ENCODE data around the gene ADARB2. TPM values are rescaled to one million over a fixed set of nuclear protein-coding genes. Genes with fewer than 3 reads are reported as not detected.

The ADARB2 gene
- total RNA-seq, 4 donors from 2014 or later = 0.80 to 4.9 (median 2.3) TPM

DNA sequence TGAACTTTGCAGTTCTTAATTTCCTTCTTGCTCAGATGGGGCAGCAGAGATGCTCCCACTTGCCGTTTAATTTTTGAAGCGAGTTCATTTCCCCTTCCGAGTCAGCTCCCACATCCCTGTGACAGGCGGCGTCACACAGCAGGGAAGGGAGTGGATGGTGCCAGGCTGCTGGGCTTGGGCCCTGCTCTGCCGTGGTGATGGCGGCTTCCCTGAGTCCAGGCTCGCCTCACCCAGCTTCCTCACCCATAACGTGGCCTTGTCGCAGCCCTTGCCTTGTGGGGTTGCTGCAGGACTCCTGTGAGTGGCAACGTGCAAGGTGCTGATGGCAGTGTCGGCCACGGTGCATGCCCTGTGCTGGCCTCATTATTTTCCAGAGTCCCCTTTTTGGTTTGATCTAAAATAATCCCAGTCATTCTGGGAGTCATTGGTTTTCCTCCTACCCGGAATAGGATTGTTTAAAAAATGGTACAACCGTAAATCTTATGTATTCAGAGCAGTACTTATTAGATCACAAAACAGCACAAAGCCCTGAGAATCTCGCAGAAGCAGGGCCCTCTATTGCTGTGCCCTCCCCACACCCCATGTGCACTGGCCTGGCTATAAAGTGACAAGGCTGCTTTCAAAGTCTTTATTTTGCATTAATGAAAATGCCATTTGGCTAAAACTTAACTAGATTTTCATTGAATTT, 421.1 kb downstream of the ADARB2 start:
- H3K27ac ChIP-seq = no peak overlapping the region
- in situ Hi-C loops (cut with MboI; ENCODE audit: low pct_ligation_motif_present in 1 of 4, low pct_unique_long_range_greater_than_20kb in 1 of 4, low sequenced_read_pairs in 3 of 4) (no loop called here), intact Hi-C loops (cut with DNase I; ENCODE audit: low total_unique reads) (no loop called here)
- no peaks in the 10 kb centered on the region for H3K27me3 ChIP-seq
- no peaks in the 10 kb centered on the region for H3K9me3 ChIP-seq
- no peak for DNase-seq
- H3K36me3 ChIP-seq = no peaks in the 10 kb centered on the region
- 79 to 93% methylated on average over 3 to 16 of the region's 16 CpGs for WGBS, 2 donors (ENCODE audit: low coverage in 1 of 2)
- H3K4me1 ChIP-seq = no peaks in the 10 kb centered on the region
- H3K4me3 ChIP-seq = no peak overlapping the region
- TF ChIP-seq POLR2A (IDR thresholded peaks at IDR 0.05) (no peak), EP300 (IDR thresholded peaks at IDR 0.05; ENCODE audit: low read depth) (no peak), POLR2AphosphoS5 (IDR thresholded peaks at IDR 0.05) (no peak)
- TF ChIP-seq, protein P1, sequence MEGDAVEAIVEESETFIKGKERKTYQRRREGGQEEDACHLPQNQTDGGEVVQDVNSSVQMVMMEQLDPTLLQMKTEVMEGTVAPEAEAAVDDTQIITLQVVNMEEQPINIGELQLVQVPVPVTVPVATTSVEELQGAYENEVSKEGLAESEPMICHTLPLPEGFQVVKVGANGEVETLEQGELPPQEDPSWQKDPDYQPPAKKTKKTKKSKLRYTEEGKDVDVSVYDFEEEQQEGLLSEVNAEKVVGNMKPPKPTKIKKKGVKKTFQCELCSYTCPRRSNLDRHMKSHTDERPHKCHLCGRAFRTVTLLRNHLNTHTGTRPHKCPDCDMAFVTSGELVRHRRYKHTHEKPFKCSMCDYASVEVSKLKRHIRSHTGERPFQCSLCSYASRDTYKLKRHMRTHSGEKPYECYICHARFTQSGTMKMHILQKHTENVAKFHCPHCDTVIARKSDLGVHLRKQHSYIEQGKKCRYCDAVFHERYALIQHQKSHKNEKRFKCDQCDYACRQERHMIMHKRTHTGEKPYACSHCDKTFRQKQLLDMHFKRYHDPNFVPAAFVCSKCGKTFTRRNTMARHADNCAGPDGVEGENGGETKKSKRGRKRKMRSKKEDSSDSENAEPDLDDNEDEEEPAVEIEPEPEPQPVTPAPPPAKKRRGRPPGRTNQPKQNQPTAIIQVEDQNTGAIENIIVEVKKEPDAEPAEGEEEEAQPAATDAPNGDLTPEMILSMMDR (IDR thresholded peaks at IDR 0.05) = no peak

DNA sequence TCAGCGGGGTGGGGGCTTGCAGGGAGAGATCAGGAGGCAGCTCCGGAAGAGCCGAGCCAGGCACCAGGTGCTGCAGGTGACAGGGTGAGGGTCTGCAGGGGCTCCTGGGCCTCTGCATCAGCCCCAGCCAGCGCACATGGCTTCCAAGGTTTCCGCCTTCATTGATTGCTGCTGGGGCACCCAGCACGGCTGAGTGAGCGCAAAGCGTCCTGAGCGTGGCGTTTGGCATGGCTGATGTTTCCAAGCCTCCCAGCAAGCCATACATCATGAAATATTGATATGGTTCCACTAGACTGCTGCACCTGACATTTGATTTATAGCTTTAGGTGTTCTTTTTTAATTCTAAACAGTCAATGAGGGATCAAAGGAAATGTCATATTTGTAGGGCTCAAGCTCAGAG, 422.1 kb downstream of the ADARB2 start:
- H3K27ac ChIP-seq = no peak overlapping the region
- in situ Hi-C loops (cut with MboI; ENCODE audit: low pct_ligation_motif_present in 1 of 4, low pct_unique_long_range_greater_than_20kb in 1 of 4, low sequenced_read_pairs in 3 of 4) (no loop called here), intact Hi-C loops (cut with DNase I; ENCODE audit: low total_unique reads) (no loop called here)
- WGBS, 2 donors (ENCODE audit: low coverage in 1 of 2) = 93% methylated on average over 9 of the region's 10 CpGs; no CpG with 5 or more reads in 1 of the 2 donors
- no peaks in the 10 kb centered on the region for H3K27me3 ChIP-seq
- no peaks in the 10 kb centered on the region for H3K4me1 ChIP-seq
- no peaks in the 10 kb centered on the region for H3K9me3 ChIP-seq
- DNase-seq = no peak
- no peak overlapping the region for H3K4me3 ChIP-seq
- H3K36me3 ChIP-seq = no peaks in the 10 kb centered on the region
- TF ChIP-seq POLR2A (IDR thresholded peaks at IDR 0.05) (no peak), EP300 (IDR thresholded peaks at IDR 0.05; ENCODE audit: low read depth) (no peak), POLR2AphosphoS5 (IDR thresholded peaks at IDR 0.05) (no peak)
- TF ChIP-seq, protein P1 (IDR thresholded peaks at IDR 0.05) = no peak

DNA sequence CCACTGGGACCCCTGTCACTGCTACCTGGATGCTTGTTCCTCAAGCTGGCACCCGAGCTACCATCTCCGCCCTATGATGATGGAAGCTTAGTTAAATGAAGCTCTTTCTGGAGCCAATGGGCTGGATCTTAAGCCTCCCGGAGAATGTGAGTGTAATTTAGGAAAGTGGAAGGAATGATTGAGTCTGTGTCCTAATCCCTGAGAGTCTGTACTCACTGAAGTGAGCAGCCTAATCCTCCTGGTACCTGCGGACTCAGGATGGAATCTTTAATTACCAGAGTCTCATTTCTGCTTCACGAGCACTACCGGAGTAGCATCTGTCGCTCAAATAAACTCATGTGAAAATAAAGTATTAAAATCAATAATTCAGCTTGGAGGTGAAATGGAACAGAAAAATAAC, 425.6 kb downstream of the ADARB2 start:
- H3K4me1 ChIP-seq = no peaks in the 10 kb centered on the region
- no peak overlapping the region for H3K4me3 ChIP-seq
- no peak overlapping the region for H3K27ac ChIP-seq
- in situ Hi-C loops (cut with MboI; ENCODE audit: low pct_ligation_motif_present in 1 of 4, low pct_unique_long_range_greater_than_20kb in 1 of 4, low sequenced_read_pairs in 3 of 4) (no loop called here), intact Hi-C loops (cut with DNase I; ENCODE audit: low total_unique reads) (no loop called here)
- H3K9me3 ChIP-seq = no peaks in the 10 kb centered on the region
- DNase-seq = no peak
- TF ChIP-seq, protein P1 (IDR thresholded peaks at IDR 0.05) = no peak
- TF ChIP-seq EP300 (IDR thresholded peaks at IDR 0.05; ENCODE audit: low read depth) (no peak), POLR2AphosphoS5 (IDR thresholded peaks at IDR 0.05) (no peak), POLR2A (IDR thresholded peaks at IDR 0.05) (no peak)
- H3K36me3 ChIP-seq = no peaks in the 10 kb centered on the region
- 90 to 93% methylated on average over 6 to 7 of the region's 7 CpGs for WGBS, 2 donors (ENCODE audit: low coverage in 1 of 2)
- H3K27me3 ChIP-seq = no peaks in the 10 kb centered on the region

GRCh38 chr10:1310271-1310789, 427.0 kb downstream of the ADARB2 start:
- Histone ChIP-seq H3K4me3 (no peak overlapping the region), H3K4me1 (no peaks in the 10 kb centered on the region), H3K27ac (no peak overlapping the region), H3K9me3 (no peaks in the 10 kb centered on the region), H3K36me3 (no peaks in the 10 kb centered on the region), H3K27me3 (no peaks in the 10 kb centered on the region)
- in situ Hi-C loops (cut with MboI; ENCODE audit: low pct_ligation_motif_present in 1 of 4, low pct_unique_long_range_greater_than_20kb in 1 of 4, low sequenced_read_pairs in 3 of 4) = no loop called here
- intact Hi-C loops (cut with DNase I; ENCODE audit: low total_unique reads) = no loop called here
- TF ChIP-seq EP300 (IDR thresholded peaks at IDR 0.05; ENCODE audit: low read depth) (no peak), POLR2A (IDR thresholded peaks at IDR 0.05) (no peak), POLR2AphosphoS5 (IDR thresholded peaks at IDR 0.05) (no peak)
- TF ChIP-seq, protein P1 (IDR thresholded peaks at IDR 0.05) = no peak
- no peak for DNase-seq
- WGBS, 2 donors (ENCODE audit: low coverage in 1 of 2) = 85% methylated on average over 9 of the region's 9 CpGs; no CpG with 5 or more reads in 1 of the 2 donors
